IMR-90 (cell line): ENCODE data around the gene H1-8. TPM values are rescaled to one million over a fixed set of nuclear protein-coding genes. Genes with fewer than 3 reads are reported as not detected.

Experiments
- ATAC-seq: fragments of 200-7000 bp; cut with Tn5 transposase; 2 replicates; pipeline ENCODE4 v1.9.1; 2020; ENCODE audit warnings: low read depth, mild to moderate bottlenecking, moderate library complexity
- BruUV-seq: library from RNA; stranded (reverse); fragments of 400-500 nt; replicated peaks from 2 replicates; lab custom pipeline; 2021; lab: Mats Ljungman, UMichigan
- CTCF ChIA-PET: fragments of 300-600 bp; formaldehyde crosslinking; extraction: SDS; loops from one replicate; lab custom pipeline; 2021; ENCODE audit warnings: antibody characterized with exemption; lab: Yijun Ruan, JAX
- POLR2A ChIA-PET: fragments of 300-600 bp; sonication (Branson Sonifier 250); formaldehyde crosslinking; loops from one replicate; lab custom pipeline; 2022; ENCODE audit warnings: antibody characterized with exemption; ENCODE audit not compliant: unreplicated experiment; lab: Charles Lee
- DNase-seq: peaks from one replicate; pipeline ENCODE4 v3.0.0; 2013
- H2AFZ ChIP-seq: replicated peaks from 2 replicates; pipeline ENCODE3; 2013; ENCODE audit warnings: low read length, mild to moderate bottlenecking; ENCODE audit not compliant: poor library complexity
- H2AK5ac ChIP-seq: 2 replicates; pipeline ENCODE4 v1.6.1; 2013; ENCODE audit warnings: low read depth, low read length, inconsistent platforms
- H2AK9ac ChIP-seq: replicated peaks from 2 replicates; pipeline ENCODE3; 2013; ENCODE audit warnings: mild to moderate bottlenecking, low read depth, low read length, moderate library complexity; ENCODE audit not compliant: poor library complexity
- H2BK120ac ChIP-seq: 2 replicates; pipeline ENCODE4 v1.6.1; 2013; ENCODE audit warnings: low read depth, low read length, inconsistent platforms
- H2BK15ac ChIP-seq: 3 replicates; pipeline ENCODE4 v1.6.1; 2013; ENCODE audit warnings: low read depth, low read length, inconsistent platforms
- H2BK20ac ChIP-seq: 2 replicates; pipeline ENCODE4 v1.6.1; 2013; ENCODE audit warnings: low read depth, mild to moderate bottlenecking, inconsistent platforms, low read length, moderate library complexity
- H2BK5ac ChIP-seq: 2 replicates; pipeline ENCODE4 v1.6.1; 2013; ENCODE audit warnings: mild to moderate bottlenecking, low read depth, low read length, inconsistent platforms; ENCODE audit not compliant: poor library complexity, severe bottlenecking
- H3K14ac ChIP-seq: replicated peaks from 2 replicates; pipeline ENCODE4 v1.6.1; 2013; ENCODE audit warnings: low read depth, low read length, inconsistent platforms
- H3K18ac ChIP-seq: 2 replicates; pipeline ENCODE4 v1.6.1; 2013; ENCODE audit warnings: low read depth, low read length, control low read depth
- H3K23ac ChIP-seq: 2 replicates; pipeline ENCODE4 v1.6.1; 2013; ENCODE audit warnings: low read depth, low read length, inconsistent platforms
- H3K27ac ChIP-seq: 2 replicates; pipeline ENCODE4 v1.5.1; 2013; ENCODE audit warnings: mild to moderate bottlenecking, control low read depth, low read length; ENCODE audit not compliant: insufficient read depth
- H3K27me3 ChIP-seq: 2 replicates; pipeline ENCODE4 v1.6.1; 2013; ENCODE audit warnings: low read length; ENCODE audit not compliant: control insufficient read depth, insufficient read depth
- H3K36me3 ChIP-seq: 2 replicates; pipeline ENCODE4 v1.6.1; 2013; ENCODE audit warnings: low read length, mixed read lengths; ENCODE audit not compliant: control insufficient read depth, insufficient read depth
- H3K4ac ChIP-seq: 2 replicates; pipeline ENCODE4 v1.6.1; 2013; ENCODE audit warnings: low read depth, low read length, inconsistent platforms
- H3K4me1 ChIP-seq: 2 replicates; pipeline ENCODE4 v1.6.1; 2013; ENCODE audit warnings: low read length, mixed read lengths; ENCODE audit not compliant: control insufficient read depth, insufficient read depth
- H3K4me2 ChIP-seq: 2 replicates; pipeline ENCODE4 v1.6.1; 2013; ENCODE audit warnings: low read depth, mild to moderate bottlenecking, control low read depth, low read length, moderate library complexity
- H3K4me3 ChIP-seq: 2 replicates; pipeline ENCODE4 v1.5.1; 2013; ENCODE audit warnings: low read depth, mild to moderate bottlenecking, control low read depth, low read length, moderate library complexity; ENCODE audit not compliant: insufficient read depth
- H3K56ac ChIP-seq: 2 replicates; pipeline ENCODE4 v1.6.1; 2013; ENCODE audit warnings: low read length, inconsistent platforms; ENCODE audit not compliant: insufficient read depth; ENCODE audit errors: extremely low read depth
- H3K79me1 ChIP-seq, 2 experiments: 2 replicates each; pipeline ENCODE4 v1.6.1; 2013; ENCODE audit warnings: low read length in 2 of 2, inconsistent platforms in 1 of 2, low read depth in 1 of 2
- H3K9ac ChIP-seq: 2 replicates; pipeline ENCODE4 v1.6.1; 2013; ENCODE audit warnings: low read depth, low read length, control low read depth
- H3K9me1 ChIP-seq: 2 replicates; pipeline ENCODE4 v1.6.1; 2013; ENCODE audit warnings: low read length, inconsistent platforms; ENCODE audit not compliant: insufficient read depth
- H3K9me3 ChIP-seq: 2 replicates; pipeline ENCODE4 v1.6.1; 2013; ENCODE audit warnings: low read length; ENCODE audit not compliant: control insufficient read depth, insufficient read depth
- H4K20me1 ChIP-seq: 2 replicates; pipeline ENCODE4 v1.6.1; 2013; ENCODE audit warnings: low read length, inconsistent platforms; ENCODE audit not compliant: insufficient read depth
- H4K5ac ChIP-seq: 2 replicates; pipeline ENCODE4 v1.6.1; 2013; ENCODE audit warnings: mild to moderate bottlenecking, low read depth, low read length, control low read depth
- H4K8ac ChIP-seq, 2 experiments: 2 replicates each; pipeline ENCODE4 v1.6.1; 2013; ENCODE audit warnings: low read depth in 2 of 2, low read length in 2 of 2, control low read depth in 1 of 2, inconsistent platforms in 1 of 2
- H4K91ac ChIP-seq: 2 replicates; pipeline ENCODE4 v1.6.1; 2013; ENCODE audit warnings: low read depth, low read length, inconsistent platforms; ENCODE audit not compliant: insufficient read depth
- FOS ChIP-seq: fragments of 150-350 bp; IDR thresholded peaks from 2 replicates; pipeline ENCODE4 v1.6.1; 2016; ENCODE audit warnings: low read depth, low read length
- MAFK ChIP-seq: IDR thresholded peaks from 2 replicates; pipeline ENCODE4 v1.6.1; 2012; ENCODE audit warnings: low read depth, low read length, improper control_type of control experiment
- MAZ ChIP-seq: IDR thresholded peaks from 2 replicates; pipeline ENCODE4 v1.6.1; 2012; ENCODE audit warnings: low read depth, mild to moderate bottlenecking, low read length, improper control_type of control experiment, moderate library complexity, borderline replicate concordance
- NFE2L2 ChIP-seq: fragments of 150-350 bp; IDR thresholded peaks from 2 replicates; pipeline ENCODE4 v1.6.1; 2016; ENCODE audit warnings: low read depth, mild to moderate bottlenecking, low read length
- RFX5 ChIP-seq: IDR thresholded peaks from 2 replicates; pipeline ENCODE4 v1.8.0; 2012; ENCODE audit warnings: low read depth, mild to moderate bottlenecking, low read length, moderate library complexity
- WGBS, 2 experiments: methylation state at CpG; one replicate each; pipeline versions ENCODE4 v1.1.5 to v1.1.7; 2013; ENCODE audit warnings: missing lambda C conversion rate in 2 of 2; ENCODE audit not compliant: insufficient read length in 1 of 2; ENCODE audit errors: extremely low coverage in 2 of 2; 5-methylcytosine and 5-hydroxymethylcytosine counted together
- dilution Hi-C: fragments of 300-500 bp; cut with HindIII; formaldehyde crosslinking; loops from one replicate; pipeline ENCODE4 v1.14.3; 2018; ENCODE audit warnings: low sequenced_read_pairs; ENCODE audit not compliant: unreplicated experiment
- in situ Hi-C: fragments of 300-500 bp; cut with MboI; formaldehyde crosslinking; loops from 3 replicates; pipeline ENCODE4 v1.14.3; 2019; ENCODE audit warnings: low sequenced_read_pairs, inconsistent platforms, mixed read lengths
- intact Hi-C: fragments of 100-400 bp; cut with micrococcal nuclease; formaldehyde crosslinking; loops from 2 replicates; pipeline ENCODE4 v1.10.0; 2022
- polyA plus RNA-seq, 3 experiments: library from polyadenylated mRNA; depleted of rRNA; stranded (reverse); fragments of >200 nt; gene quantifications; 2 replicates each; pipeline ENCODE4 v1.2.3, GENCODE V29; 2012; ENCODE audit warnings: low replicate concordance in 1 of 3
- total RNA-seq: library from RNA; depleted of rRNA; stranded (reverse); fragments of >200 nt; gene quantifications from 2 replicates; pipeline ENCODE4 v1.2.3, GENCODE V29; 2012
- TF ChIP-seq, protein P1 (sequence below): fragments of 150-350 bp; IDR thresholded peaks from 2 replicates; pipeline ENCODE4 v1.6.1; 2016; ENCODE audit warnings: low read depth, mild to moderate bottlenecking, low read length, moderate library complexity, borderline replicate concordance
- TF ChIP-seq, protein P2 (sequence below): conservative IDR thresholded peaks from 2 replicates; pipeline ENCODE4 v1.5.1; 2012; ENCODE audit warnings: mild to moderate bottlenecking, low read depth, low read length, improper control_type of control experiment

The H1-8 gene
- total and polyA plus RNA-seq, 2 of the 4 experiments (the other 2 are of a cell fraction), result not detected

GRCh38 chr3:129526121-129526900 lies 16.7 kb upstream of the H1-8 start (continued):
- no peak for TF ChIP-seq MAZ

- H3K9me1 ChIP-seq, result peaks cover 8% of the 10 kb centered on the region
- no peak overlapping the region for H3K4me3 ChIP-seq
- no peak overlapping the region for H4K5ac ChIP-seq
- H2BK120ac ChIP-seq, result no peak overlapping the region
- no peak overlapping the region for H4K8ac ChIP-seq
- in situ Hi-C loops (no loop called here), dilution Hi-C loops (no loop called here), intact Hi-C loops (no loop called here)
- H3K79me1 ChIP-seq, result no peaks in the 10 kb centered on the region
- H2AK5ac ChIP-seq, result no peak overlapping the region
- DNase-seq (no peak), ATAC-seq (no peak)
- no peak overlapping the region for H3K4me2 ChIP-seq
- H2BK15ac ChIP-seq, result no peak overlapping the region
- H4K91ac ChIP-seq, result no peak overlapping the region
- no peak overlapping the region for H2BK20ac ChIP-seq
- H3K23ac ChIP-seq, result no peak overlapping the region
- H3K36me3 ChIP-seq, result no peaks in the 10 kb centered on the region
- no peak for TF ChIP-seq MAZ
- TF ChIP-seq, protein P1, sequence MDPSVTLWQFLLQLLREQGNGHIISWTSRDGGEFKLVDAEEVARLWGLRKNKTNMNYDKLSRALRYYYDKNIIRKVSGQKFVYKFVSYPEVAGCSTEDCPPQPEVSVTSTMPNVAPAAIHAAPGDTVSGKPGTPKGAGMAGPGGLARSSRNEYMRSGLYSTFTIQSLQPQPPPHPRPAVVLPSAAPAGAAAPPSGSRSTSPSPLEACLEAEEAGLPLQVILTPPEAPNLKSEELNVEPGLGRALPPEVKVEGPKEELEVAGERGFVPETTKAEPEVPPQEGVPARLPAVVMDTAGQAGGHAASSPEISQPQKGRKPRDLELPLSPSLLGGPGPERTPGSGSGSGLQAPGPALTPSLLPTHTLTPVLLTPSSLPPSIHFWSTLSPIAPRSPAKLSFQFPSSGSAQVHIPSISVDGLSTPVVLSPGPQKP, result no peak
- no peak for TF ChIP-seq RFX5
- TF ChIP-seq, protein P2, sequence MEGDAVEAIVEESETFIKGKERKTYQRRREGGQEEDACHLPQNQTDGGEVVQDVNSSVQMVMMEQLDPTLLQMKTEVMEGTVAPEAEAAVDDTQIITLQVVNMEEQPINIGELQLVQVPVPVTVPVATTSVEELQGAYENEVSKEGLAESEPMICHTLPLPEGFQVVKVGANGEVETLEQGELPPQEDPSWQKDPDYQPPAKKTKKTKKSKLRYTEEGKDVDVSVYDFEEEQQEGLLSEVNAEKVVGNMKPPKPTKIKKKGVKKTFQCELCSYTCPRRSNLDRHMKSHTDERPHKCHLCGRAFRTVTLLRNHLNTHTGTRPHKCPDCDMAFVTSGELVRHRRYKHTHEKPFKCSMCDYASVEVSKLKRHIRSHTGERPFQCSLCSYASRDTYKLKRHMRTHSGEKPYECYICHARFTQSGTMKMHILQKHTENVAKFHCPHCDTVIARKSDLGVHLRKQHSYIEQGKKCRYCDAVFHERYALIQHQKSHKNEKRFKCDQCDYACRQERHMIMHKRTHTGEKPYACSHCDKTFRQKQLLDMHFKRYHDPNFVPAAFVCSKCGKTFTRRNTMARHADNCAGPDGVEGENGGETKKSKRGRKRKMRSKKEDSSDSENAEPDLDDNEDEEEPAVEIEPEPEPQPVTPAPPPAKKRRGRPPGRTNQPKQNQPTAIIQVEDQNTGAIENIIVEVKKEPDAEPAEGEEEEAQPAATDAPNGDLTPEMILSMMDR, result no peak
- TF ChIP-seq NFE2L2, result no peak
- TF ChIP-seq FOS, result no peak
- no peak for TF ChIP-seq MAFK
- no peak overlapping the region for H2AK9ac ChIP-seq
- POLR2A ChIA-PET, result no interaction called here
- no peak overlapping the region for H3K4ac ChIP-seq
- no peak overlapping the region for H3K9ac ChIP-seq
- no peak overlapping the region for H2AFZ ChIP-seq
- no peak overlapping the region for H3K56ac ChIP-seq
- no peak overlapping the region for H3K27ac ChIP-seq
- H3K27me3 ChIP-seq, result no peaks in the 10 kb centered on the region
- CTCF ChIA-PET, result no interaction called here
- H3K4me1 ChIP-seq, result peaks cover 13% of the 10 kb centered on the region
- no peak overlapping the region for H3K18ac ChIP-seq
- H3K9me3 ChIP-seq, result no peaks in the 10 kb centered on the region
- no TSS peak for BruUV-seq
- no peaks in the 10 kb centered on the region for H4K20me1 ChIP-seq
- no peak overlapping the region for H2BK5ac ChIP-seq
- no peak overlapping the region for H3K14ac ChIP-seq
- 90% methylated on average over 8 of the region's 11 CpGs; no CpG with 5 or more reads in 1 of the 2 experiments for WGBS, 2 experiments
These were observed 15.7 kb upstream of the H1-8 start for GRCh38 chr3:129527262-129527661.
